ENCODE data around the gene LGALSL.

LGALSL gene

GRCh38 chr2:64447317-64448040 lies 6.5 kb upstream of the LGALSL start:
- Histone ChIP-seq H3K9me3 (ENCODE audit: severe bottlenecking) (no peaks in the 10 kb centered on the region), H3K36me3 (no peaks in the 10 kb centered on the region), H3K4me3 (ENCODE audit: low read depth, low read length) (no peak overlapping the region), H3K27me3 (ENCODE audit: insufficient read depth, low read depth, severe bottlenecking) (no peaks in the 10 kb centered on the region), H3K27ac (no peak overlapping the region)
- DNase-seq, result no peak
- no peak for TF ChIP-seq CTCF (IDR thresholded peaks at IDR 0.05; ENCODE audit: low read depth, low read length)

DNA sequence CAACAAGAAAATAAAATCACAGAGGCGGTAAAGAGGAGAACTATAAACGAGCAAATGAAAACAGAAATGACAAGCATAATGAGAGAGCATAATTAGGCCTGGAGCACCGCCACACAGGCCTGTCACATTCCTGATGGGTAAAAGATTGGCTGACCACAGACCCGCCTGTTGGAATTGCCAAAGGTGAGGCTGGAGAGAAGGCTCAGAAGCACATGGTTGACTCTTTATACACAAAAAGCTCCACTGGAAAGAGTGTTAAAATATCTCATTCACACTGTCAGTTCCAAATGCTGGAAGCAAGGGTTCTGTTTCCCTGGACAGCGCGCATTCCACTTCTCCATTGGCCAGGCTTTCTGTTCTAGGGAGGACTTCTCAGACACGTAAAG lies 5.9 kb upstream of the LGALSL start:
- Histone ChIP-seq H3K9me3 (ENCODE audit: severe bottlenecking) (no peaks in the 10 kb centered on the region), H3K27ac (no peak overlapping the region), H3K4me3 (ENCODE audit: low read depth, low read length) (no peak overlapping the region), H3K27me3 (ENCODE audit: insufficient read depth, low read depth, severe bottlenecking) (no peaks in the 10 kb centered on the region), H3K36me3 (no peaks in the 10 kb centered on the region)
- no peak for TF ChIP-seq CTCF (IDR thresholded peaks at IDR 0.05; ENCODE audit: low read depth, low read length)
- DNase-seq, result no peak

DNA sequence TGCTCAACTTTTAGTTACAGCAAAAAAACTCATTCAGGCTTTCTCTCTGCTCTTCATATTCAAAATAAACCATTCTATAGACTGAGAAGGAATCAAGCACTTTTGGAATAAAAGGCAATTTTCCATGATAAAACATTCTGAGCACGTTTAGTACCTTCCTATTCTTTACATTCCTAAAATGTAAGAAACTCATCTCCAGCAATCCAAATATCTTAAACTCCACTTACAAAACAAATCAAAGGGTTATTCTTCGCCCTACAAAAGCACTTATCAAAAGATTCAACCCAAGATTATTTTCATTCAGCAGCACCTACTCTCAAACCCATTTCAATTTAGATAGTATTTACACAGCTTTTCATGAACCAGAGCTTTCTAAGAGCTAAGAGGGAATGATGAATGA lies 2.9 kb upstream of the LGALSL start:
- TF ChIP-seq CTCF (IDR thresholded peaks at IDR 0.05; ENCODE audit: low read depth, low read length), result no peak

DNA sequence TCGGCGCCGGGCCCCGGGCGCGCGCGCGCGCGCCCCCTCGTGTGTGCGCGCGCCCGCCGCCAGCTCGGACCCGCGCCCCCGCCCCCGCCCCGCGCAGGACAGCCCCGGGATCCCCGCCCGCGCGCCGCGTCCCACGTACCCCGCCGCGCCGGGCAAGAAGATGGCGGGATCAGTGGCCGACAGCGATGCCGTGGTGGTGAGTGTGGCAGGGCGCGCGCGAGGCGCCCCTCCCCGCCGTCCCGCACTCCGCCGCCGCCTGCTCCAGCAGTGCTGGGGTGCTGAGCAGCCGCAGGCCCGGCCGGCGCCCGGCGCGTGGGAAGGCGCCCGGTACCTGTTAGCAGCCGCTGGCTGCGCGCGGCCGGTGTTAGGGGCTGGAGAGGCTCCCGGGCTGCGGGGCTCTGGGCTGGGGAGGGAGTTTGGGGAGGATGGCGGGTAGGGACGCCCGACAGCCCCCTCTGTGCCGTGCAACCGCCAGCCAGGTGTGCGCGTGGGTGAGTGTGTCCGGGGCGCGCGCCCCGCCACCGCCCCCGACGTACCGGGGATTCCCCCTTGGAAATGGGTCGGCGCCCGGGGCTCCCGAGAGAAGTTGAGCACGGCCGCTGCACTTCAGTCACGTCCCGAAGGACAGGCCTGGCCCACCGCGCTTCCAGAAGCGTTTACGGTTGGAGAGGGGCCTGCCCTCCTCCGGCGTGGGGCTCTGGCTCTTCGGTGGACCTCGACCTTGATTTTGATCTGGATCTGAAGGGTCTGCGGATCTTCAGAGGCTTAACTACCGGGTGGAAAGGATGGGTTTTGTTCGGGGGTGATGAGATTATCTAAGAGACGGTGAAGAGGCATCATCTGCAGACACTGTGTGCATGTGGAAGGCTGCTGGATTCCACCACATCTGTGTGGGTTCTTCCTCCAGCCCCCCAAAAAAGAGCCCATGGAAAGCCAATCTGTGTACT lies 697 bp downstream of the LGALSL start:
- H3K27ac ChIP-seq, result peak overlapping the region; percentile 91
- no peaks in the 10 kb centered on the region for H3K27me3 ChIP-seq (ENCODE audit: insufficient read depth, low read depth, severe bottlenecking)
- peak; percentile 85 for DNase-seq

More for the DNA sequence above, 2.9 kb upstream of the LGALSL start:
- no peak for DNase-seq
- H3K36me3 ChIP-seq, result no peaks in the 10 kb centered on the region
- no peak overlapping the region for H3K27ac ChIP-seq
- H3K9me3 ChIP-seq (ENCODE audit: severe bottlenecking), result no peaks in the 10 kb centered on the region
- no peaks in the 10 kb centered on the region for H3K27me3 ChIP-seq (ENCODE audit: insufficient read depth, low read depth, severe bottlenecking)
- no peak overlapping the region for H3K4me3 ChIP-seq (ENCODE audit: low read depth, low read length)

GRCh38 chr2:64455545-64455944 lies 1.6 kb downstream of the LGALSL start:
- Histone ChIP-seq H3K27ac (no peak overlapping the region), H3K4me3 (ENCODE audit: low read depth, low read length) (no peak overlapping the region; the same call in 1 of the 2 replicates), H3K36me3 (peaks cover 20% of the 10 kb centered on the region), H3K27me3 (ENCODE audit: insufficient read depth, low read depth, severe bottlenecking) (no peaks in the 10 kb centered on the region), H3K9me3 (ENCODE audit: severe bottlenecking) (no peaks in the 10 kb centered on the region)
- no peak for TF ChIP-seq CTCF (IDR thresholded peaks at IDR 0.05; ENCODE audit: low read depth, low read length)
- no peak for DNase-seq

More for the DNA sequence above, 697 bp downstream of the LGALSL start:
- Histone ChIP-seq H3K36me3 (peaks cover 20% of the 10 kb centered on the region), H3K4me3 (ENCODE audit: low read depth, low read length) (peak overlapping the region; percentile 86), H3K9me3 (ENCODE audit: severe bottlenecking) (no peaks in the 10 kb centered on the region)
- TF ChIP-seq CTCF (IDR thresholded peaks at IDR 0.05; ENCODE audit: low read depth, low read length), result no peak
